IPS-20b (cell line): Measurements from ENCODE around the gene SCGB1A1.
"Not testable (repeated sequence)": the region's sequence is repeated elsewhere in the genome, so short reads cannot be mapped to it uniquely, and the experiment has no call there.

Experiments
- H3K27ac ChIP-seq: one replicate; pipeline ENCODE4 v1.5.1; 2013; ENCODE audit warnings: low read length
- H3K27me3 ChIP-seq: 2 replicates; pipeline ENCODE4 v1.6.1; 2013; ENCODE audit warnings: mild to moderate bottlenecking, low read length, inconsistent platforms; ENCODE audit not compliant: insufficient read depth
- H3K36me3 ChIP-seq: 2 replicates; pipeline ENCODE4 v1.6.1; 2013; ENCODE audit warnings: low read depth, mild to moderate bottlenecking, inconsistent platforms, low read length, moderate library complexity; ENCODE audit not compliant: insufficient read depth
- H3K4me1 ChIP-seq: 2 replicates; pipeline ENCODE4 v1.6.1; 2013; ENCODE audit warnings: mild to moderate bottlenecking, control low read depth, inconsistent platforms, low read length, moderate library complexity; ENCODE audit not compliant: insufficient read depth
- H3K4me3 ChIP-seq: 2 replicates; pipeline ENCODE4 v1.5.1; 2013; ENCODE audit warnings: mild to moderate bottlenecking, low read length, inconsistent platforms
- H3K9ac ChIP-seq: 2 replicates; pipeline ENCODE4 v1.6.1; 2013; ENCODE audit warnings: low read depth, mild to moderate bottlenecking, inconsistent platforms, low read length, moderate library complexity
- H3K9me3 ChIP-seq: 2 replicates; pipeline ENCODE4 v1.6.1; 2013; ENCODE audit warnings: mild to moderate bottlenecking, low read depth, low read length, inconsistent platforms; ENCODE audit not compliant: insufficient read depth

Gene SCGB1A1

DNA sequence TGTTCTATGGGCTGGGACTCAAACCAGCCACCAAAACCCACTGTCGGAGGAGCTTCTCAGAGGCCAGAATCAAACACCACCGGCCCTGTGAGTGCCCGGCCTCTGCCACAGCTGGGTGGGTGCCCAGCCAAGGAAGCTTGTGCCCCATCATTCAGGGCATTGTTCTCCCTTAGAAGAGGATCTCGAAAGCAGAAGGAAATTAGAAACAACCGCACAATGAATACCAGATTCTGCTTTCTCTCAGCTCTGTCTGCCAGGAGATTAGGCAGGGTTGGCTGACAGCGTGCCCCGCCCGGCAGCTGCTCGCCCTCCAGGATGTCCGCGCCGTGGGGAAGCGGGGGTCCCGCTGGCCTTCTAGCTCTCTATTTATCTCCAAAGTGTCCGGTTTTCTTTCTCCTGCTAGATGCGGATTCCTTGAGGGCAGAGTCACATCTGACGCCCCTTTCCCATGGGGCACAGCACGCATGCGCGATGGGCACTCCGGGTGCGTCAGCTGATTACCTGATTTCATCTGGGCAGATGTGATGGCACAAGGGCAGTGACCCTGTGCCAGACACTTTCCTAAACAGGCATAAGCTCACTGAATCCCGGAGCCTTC lies 25.5 kb downstream of the SCGB1A1 start:
- H3K4me1 ChIP-seq, result peaks cover 14% of the 10 kb centered on the region; the same call in 1 of the 2 replicates
- H3K27ac ChIP-seq, result no peak overlapping the region
- peak overlapping the region; percentile 41; the same call in 1 of the 2 replicates for H3K9ac ChIP-seq
- H3K27me3 ChIP-seq, result 0 out of 2 replicates have a peak, but pooled peaks cover 5% of the 10 kb centered on the region
- H3K36me3 ChIP-seq, result no peaks in the 10 kb centered on the region
- no peaks in the 10 kb centered on the region for H3K9me3 ChIP-seq
- peak overlapping the region; percentile 34; the same call in 1 of the 2 replicates for H3K4me3 ChIP-seq

DNA sequence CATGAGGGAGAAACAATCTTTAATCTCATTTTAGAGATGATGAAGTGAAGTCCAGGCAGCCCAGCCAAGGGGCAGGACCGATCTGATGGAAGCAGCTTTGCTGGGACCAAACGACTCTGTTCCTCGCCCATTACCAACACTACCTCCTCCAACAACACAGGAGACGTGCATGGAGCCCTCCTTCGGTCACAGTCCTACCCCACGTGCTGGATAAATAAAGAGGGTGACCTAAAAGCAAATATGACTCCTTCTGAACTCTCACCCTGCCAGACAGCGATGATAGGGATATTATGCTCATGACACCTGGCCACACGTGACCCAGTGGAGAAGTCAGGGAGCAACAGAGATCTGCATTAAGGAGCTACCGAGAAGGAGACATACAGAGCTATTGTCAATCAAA lies 26.0 kb downstream of the SCGB1A1 start:
- H3K36me3 ChIP-seq, result no peaks in the 10 kb centered on the region
- no peak overlapping the region for H3K27ac ChIP-seq
- H3K4me1 ChIP-seq, result peaks cover 14% of the 10 kb centered on the region; the same call in 1 of the 2 replicates
- 0 out of 2 replicates have a peak, but pooled peaks cover 5% of the 10 kb centered on the region for H3K27me3 ChIP-seq
- H3K9ac ChIP-seq, result peak overlapping the region; percentile 41; the same call in 1 of the 2 replicates
- no peaks in the 10 kb centered on the region for H3K9me3 ChIP-seq
- peak overlapping the region; percentile 9; the same call in 1 of the 2 replicates for H3K4me3 ChIP-seq

DNA sequence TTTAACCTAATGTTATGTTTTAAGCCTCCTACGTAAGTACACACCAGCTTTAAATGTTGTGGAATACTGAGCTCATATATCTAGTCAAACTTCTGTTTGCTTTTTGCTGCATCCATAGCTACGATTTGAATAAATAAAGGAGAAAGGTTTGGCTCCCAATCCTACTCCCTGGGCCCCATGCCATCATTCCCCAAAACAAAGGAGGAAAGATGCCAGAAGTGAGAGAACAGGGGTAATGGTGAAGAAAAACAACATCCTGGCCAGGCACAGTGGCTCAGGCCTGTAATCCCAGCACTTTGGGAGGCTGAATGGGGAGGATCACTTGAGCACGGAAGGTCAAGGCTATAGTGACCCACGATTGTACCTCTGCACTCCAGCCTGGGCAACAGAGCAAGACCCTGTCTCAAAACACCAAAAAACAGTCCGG lies 26.5 kb downstream of the SCGB1A1 start:
- Histone ChIP-seq H3K27me3 (0 out of 2 replicates have a peak, but pooled peaks cover 5% of the 10 kb centered on the region), H3K36me3 (no peaks in the 10 kb centered on the region), H3K4me1 (peaks cover 14% of the 10 kb centered on the region; the same call in 1 of the 2 replicates), H3K9me3 (no peaks in the 10 kb centered on the region), H3K27ac (no peak overlapping the region), H3K4me3 (no peak overlapping the region), H3K9ac (peak overlapping the region; percentile 41; the same call in 1 of the 2 replicates)

DNA sequence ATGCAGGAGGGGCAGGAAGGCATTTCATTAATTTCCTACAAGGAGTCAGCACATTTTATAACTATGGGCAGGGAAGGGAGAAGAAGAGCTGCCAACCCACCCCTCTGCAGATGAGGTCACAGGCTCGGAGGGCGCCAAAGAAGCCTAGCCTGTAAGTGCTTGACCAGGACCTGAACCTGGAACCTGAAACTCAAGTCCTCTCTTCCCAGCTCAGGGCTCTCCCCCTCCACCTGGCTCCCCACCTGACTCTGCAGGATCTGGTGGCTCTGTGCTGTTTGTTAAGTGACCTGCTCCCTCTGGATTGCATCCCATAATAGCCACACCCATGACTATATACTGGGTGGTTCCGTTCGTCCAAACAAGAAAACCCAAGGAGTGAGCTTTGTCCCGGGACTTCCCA lies 27.3 kb downstream of the SCGB1A1 start:
- peaks cover 14% of the 10 kb centered on the region; the same call in 1 of the 2 replicates for H3K4me1 ChIP-seq
- no peak overlapping the region for H3K9ac ChIP-seq
- H3K27ac ChIP-seq, result no peak overlapping the region
- H3K36me3 ChIP-seq, result no peaks in the 10 kb centered on the region
- H3K27me3 ChIP-seq, result 0 out of 2 replicates have a peak, but pooled peaks cover 5% of the 10 kb centered on the region
- no peak overlapping the region for H3K4me3 ChIP-seq
- no peaks in the 10 kb centered on the region for H3K9me3 ChIP-seq

DNA sequence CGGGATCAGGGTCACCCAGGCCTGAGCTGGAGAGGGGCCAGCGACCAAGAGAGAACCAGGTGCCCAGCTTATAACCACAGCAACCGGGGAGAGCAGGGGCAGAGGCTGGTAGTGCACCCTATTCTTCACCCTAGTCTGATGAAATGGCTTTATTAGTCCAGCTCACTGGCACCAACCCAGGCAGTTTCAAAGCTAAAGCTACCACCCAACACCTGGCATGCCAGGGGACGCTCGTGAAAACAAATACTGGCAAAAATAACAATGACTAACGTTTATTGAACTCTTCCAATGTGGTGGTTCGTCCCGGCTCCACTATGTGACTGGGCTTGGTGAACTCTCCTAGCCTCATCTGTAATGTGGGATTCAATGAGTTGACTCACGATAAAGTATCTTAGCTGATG lies 30.6 kb downstream of the SCGB1A1 start:
- Histone ChIP-seq H3K9ac (no peak overlapping the region), H3K4me3 (no peak overlapping the region), H3K36me3 (no peaks in the 10 kb centered on the region), H3K4me1 (peaks cover 7% of the 10 kb centered on the region; the same call in 1 of the 2 replicates), H3K9me3 (no peaks in the 10 kb centered on the region), H3K27me3 (0 out of 2 replicates have a peak, but pooled peaks cover 5% of the 10 kb centered on the region), H3K27ac (no peak overlapping the region)

DNA sequence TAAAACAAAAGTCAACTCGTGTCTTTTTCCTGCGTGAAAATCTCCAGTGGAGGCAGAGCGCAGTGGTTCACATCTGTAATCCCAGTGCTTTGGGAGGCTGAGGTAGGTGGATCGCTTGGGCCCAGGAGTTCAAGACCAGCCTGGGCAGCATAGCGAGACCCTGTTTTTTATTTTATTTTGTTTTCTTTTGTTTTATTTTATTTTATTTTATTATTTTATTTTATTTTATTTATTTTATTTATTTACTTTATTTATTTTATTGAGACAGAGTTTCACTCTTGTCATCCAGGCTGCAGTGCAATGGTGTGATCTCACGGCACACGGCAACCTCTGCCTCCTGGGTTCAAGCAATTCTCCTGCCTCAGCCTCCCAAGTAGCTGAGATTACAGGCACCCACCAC lies 31.1 kb downstream of the SCGB1A1 start:
- H3K4me1 ChIP-seq, H3K9me3 ChIP-seq, H3K27me3 ChIP-seq, H3K9ac ChIP-seq, H3K27ac ChIP-seq, H3K4me3 ChIP-seq, H3K36me3 ChIP-seq: not testable (repeated sequence)

DNA sequence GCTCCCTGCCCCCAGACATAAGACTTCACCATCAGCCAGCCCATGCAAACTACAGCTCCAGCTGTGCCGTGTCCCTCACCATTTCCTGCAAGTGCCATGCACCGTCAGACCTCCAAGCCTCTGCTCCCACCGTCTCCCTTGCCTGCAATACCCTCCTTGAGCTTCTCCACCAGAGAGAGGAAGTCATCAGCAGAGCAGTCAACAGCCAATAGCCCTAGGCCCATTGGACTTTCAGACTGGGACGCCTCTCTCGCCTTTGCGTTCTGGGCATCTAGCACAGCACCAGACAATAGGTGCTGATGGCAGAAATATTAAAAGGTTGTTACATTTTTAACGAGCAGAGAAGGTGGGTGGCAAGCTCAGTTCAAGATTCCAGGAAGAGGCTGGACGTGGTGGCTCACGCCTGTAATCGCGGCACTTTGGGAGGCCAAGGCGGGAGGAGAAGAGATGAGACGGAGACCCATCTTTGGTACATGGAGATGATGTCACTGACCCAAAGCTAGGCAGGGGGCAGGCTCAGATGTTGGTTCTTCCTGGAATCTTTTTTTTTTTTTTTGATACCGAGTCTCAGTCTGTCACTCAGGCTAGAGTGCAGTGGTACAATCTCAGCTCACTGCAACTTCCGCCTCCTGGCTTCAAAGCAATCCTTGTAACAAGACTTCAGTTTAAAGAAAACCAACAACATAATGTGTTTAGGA lies 31.9 kb downstream of the SCGB1A1 start:
- no peaks in the 10 kb centered on the region for H3K4me1 ChIP-seq
- no peak overlapping the region for H3K9ac ChIP-seq
- no peak overlapping the region for H3K27ac ChIP-seq
- H3K36me3 ChIP-seq, result no peaks in the 10 kb centered on the region
- H3K27me3 ChIP-seq, result 0 out of 2 replicates have a peak, but pooled peaks cover 5% of the 10 kb centered on the region
- no peaks in the 10 kb centered on the region for H3K9me3 ChIP-seq
- H3K4me3 ChIP-seq, result no peak overlapping the region

DNA sequence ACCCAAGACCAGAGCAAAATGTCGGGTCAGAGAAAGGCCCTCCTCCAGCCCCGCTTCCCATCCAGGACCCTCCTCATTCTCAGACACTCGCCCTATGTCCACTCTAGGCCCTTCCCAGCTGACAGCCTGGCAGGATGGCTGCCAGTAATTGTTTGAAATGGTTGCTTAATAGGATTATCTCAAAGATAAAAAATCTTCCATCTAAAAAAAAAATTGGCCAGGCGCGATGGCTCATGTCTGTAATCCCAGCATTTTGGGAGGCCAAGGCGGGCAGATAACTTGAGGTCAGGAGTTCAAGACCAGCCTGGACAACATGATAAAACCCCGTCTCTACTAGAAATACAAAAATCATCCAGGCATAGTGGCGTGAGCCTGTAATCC lies 32.4 kb downstream of the SCGB1A1 start:
- H3K36me3 ChIP-seq, result no peaks in the 10 kb centered on the region
- no peaks in the 10 kb centered on the region for H3K4me1 ChIP-seq
- H3K27ac ChIP-seq, result no peak overlapping the region
- no peak overlapping the region for H3K4me3 ChIP-seq
- H3K27me3 ChIP-seq, result 0 out of 2 replicates have a peak, but pooled peaks cover 5% of the 10 kb centered on the region
- H3K9ac ChIP-seq, result no peak overlapping the region
- no peaks in the 10 kb centered on the region for H3K9me3 ChIP-seq

DNA sequence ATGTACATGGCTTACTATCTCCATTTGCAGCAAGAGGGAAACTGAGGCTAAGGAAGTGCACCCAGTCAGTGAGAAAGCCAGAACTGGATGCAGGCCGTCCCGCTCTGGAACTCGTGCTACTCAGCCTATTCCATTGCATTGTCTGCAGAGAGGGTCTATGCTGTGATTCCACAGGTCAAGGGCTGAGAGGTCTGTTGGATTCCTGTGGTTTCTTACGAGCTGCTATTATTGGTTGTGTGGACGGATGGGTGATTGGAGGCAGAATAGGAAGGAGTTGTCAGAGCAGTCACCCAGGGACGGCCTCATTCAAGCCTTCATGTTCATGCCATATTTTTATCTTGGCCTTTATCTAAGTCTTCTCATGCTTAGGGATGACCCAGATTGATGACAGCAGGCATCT lies 33.4 kb downstream of the SCGB1A1 start:
- Histone ChIP-seq H3K4me1 (no peaks in the 10 kb centered on the region), H3K27ac (no peak overlapping the region), H3K36me3 (no peaks in the 10 kb centered on the region)

DNA sequence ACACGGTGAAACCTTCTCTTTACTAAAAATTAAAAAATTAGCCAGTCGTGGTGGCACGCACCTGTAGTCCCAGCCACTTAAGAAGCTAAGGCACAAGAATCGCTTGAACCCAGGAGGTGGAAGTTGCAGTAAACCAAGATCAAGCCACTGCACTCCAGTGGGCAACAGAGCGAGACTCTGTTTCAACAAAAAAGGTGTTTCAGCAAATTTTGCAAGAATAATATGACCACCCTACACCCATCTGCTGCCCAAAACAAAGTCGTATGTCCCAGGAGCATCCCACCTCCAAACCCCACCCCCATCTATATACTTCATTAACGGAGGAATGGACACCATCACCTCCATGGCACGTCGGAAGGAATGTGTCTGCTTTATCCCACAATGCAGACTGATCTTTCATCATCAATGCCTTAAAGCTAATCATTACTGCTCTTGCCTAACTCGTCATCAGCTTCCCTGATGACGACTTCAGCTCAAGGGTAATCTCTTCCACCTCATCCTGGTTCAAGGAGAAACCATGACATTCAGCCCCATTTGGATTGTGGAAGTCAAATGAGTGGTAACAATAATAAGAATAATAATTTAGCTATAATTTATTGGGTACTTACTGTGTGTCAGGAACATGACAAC lies 34.1 kb downstream of the SCGB1A1 start:
- Histone ChIP-seq H3K9me3 (no peaks in the 10 kb centered on the region), H3K4me3 (no peak overlapping the region), H3K27me3 (no peaks in the 10 kb centered on the region), H3K9ac (no peak overlapping the region), H3K36me3 (no peaks in the 10 kb centered on the region), H3K27ac (no peak overlapping the region), H3K4me1 (no peaks in the 10 kb centered on the region)

More for the DNA sequence above, 33.4 kb downstream of the SCGB1A1 start:
- Histone ChIP-seq H3K9me3 (no peaks in the 10 kb centered on the region), H3K9ac (no peak overlapping the region), H3K4me3 (no peak overlapping the region), H3K27me3 (0 out of 2 replicates have a peak, but pooled peaks cover 3% of the 10 kb centered on the region)

DNA sequence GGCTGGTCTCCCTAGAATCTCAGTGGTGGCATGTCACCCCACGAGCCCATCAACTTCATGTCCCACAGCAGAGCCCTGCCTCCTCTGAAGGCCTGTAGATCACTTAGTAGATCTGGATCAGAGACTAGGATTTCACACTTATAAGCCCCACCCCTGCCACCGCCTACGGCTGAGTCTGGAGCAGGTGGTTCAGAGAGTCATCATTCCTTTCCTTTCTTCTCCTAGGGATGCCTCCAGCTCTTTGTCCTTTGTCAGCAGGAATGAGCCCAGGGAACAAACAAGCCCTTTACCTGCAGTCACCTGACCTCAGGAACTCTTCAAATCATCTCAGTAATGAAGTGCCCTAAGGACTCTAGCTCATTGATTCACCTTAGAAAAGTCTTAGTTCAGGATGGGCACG lies 37.8 kb downstream of the SCGB1A1 start:
- Histone ChIP-seq H3K4me3 (no peak overlapping the region), H3K4me1 (no peaks in the 10 kb centered on the region), H3K27me3 (no peaks in the 10 kb centered on the region), H3K9me3 (no peaks in the 10 kb centered on the region), H3K9ac (no peak overlapping the region), H3K36me3 (no peaks in the 10 kb centered on the region), H3K27ac (no peak overlapping the region)
